GM19397 (cell line): ENCODE results near the gene CDH18.

Experiments used
- ATAC-seq: cut with Tn5 transposase; IDR thresholded peaks from one replicate; pipeline ENCODE4 v1.9.1; 2021; ENCODE audit warnings: mild to moderate bottlenecking, moderate library complexity; ENCODE audit not compliant: unreplicated experiment

CDH18 gene

GRCh38 chr5:19987612-19988361 lies at the start of gene CDH18:
Gene CDH18, minus strand, starts transcription at chr5:19988200. Its CDS starts 149,214 bp downstream, at chr5:19838986.
- no peak for ATAC-seq

- no peak for ATAC-seq
These were observed 46.7 kb upstream of the CDH18 start for GRCh38 chr5:20034717-20035116.

GRCh38 chr5:20033881-20034280 lies 45.9 kb upstream of the CDH18 start:
- ATAC-seq: no peak

GRCh38 chr5:20032896-20033295 lies 44.9 kb upstream of the CDH18 start:
- ATAC-seq: no peak

- ATAC-seq: no peak
These were observed 42.1 kb upstream of the CDH18 start for GRCh38 chr5:20030125-20030524.

- no peak for ATAC-seq
These were observed 41.3 kb upstream of the CDH18 start for GRCh38 chr5:20029266-20029665.

GRCh38 chr5:20028506-20028905 lies 40.5 kb upstream of the CDH18 start:
- no peak for ATAC-seq

GRCh38 chr5:20023686-20024180 lies 35.7 kb upstream of the CDH18 start:
- no peak for ATAC-seq

GRCh38 chr5:20020247-20020646 lies 32.2 kb upstream of the CDH18 start:
- no peak for ATAC-seq

GRCh38 chr5:20017021-20017420 lies 29.0 kb upstream of the CDH18 start:
- no peak for ATAC-seq

- ATAC-seq: no peak
These were observed 12.4 kb upstream of the CDH18 start for GRCh38 chr5:20000416-20000815.

GRCh38 chr5:19988457-19988856 lies 457 bp upstream of the CDH18 start:
- no peak for ATAC-seq

GRCh38 chr5:19986806-19987205 lies 1.2 kb downstream of the CDH18 start:
- no peak for ATAC-seq

GRCh38 chr5:19986031-19986619 lies 1.9 kb downstream of the CDH18 start:
- no peak for ATAC-seq

GRCh38 chr5:19978476-19978875 lies 9.5 kb downstream of the CDH18 start:
- ATAC-seq: no peak

GRCh38 chr5:19977099-19977498 lies 10.9 kb downstream of the CDH18 start:
- ATAC-seq: no peak

GRCh38 chr5:19975795-19976194 lies 12.2 kb downstream of the CDH18 start:
- no peak for ATAC-seq

GRCh38 chr5:19960451-19960850 lies 27.5 kb downstream of the CDH18 start:
- no peak for ATAC-seq

GRCh38 chr5:19959830-19960384 lies 28.1 kb downstream of the CDH18 start:
- ATAC-seq: no peak

- ATAC-seq: no peak
These were observed 37.1 kb downstream of the CDH18 start for GRCh38 chr5:19950897-19951296.

- ATAC-seq: no peak
These were observed 47.8 kb downstream of the CDH18 start for GRCh38 chr5:19940192-19940591.

GRCh38 chr5:19930451-19930850 lies 57.5 kb downstream of the CDH18 start:
- no peak for ATAC-seq
